H1 (cell line): ENCODE measurements around the gene TMEM45B. TPM values are rescaled to one million over a fixed set of nuclear protein-coding genes. Genes with fewer than 3 reads are reported as not detected.

Experiments used
- CTCF ChIA-PET: fragments of 300-600 bp; sonication (Branson Sonifier 250); formaldehyde crosslinking; loops from one replicate; lab custom pipeline; 2021; ENCODE audit not compliant: partially characterized antibody; lab: Charles Lee
- POLR2A ChIA-PET: fragments of 300-600 bp; sonication (Branson Sonifier 250); formaldehyde crosslinking; loops from one replicate; lab custom pipeline; 2021; ENCODE audit warnings: inconsistent platforms; ENCODE audit not compliant: partially characterized antibody; lab: Charles Lee
- DNase-seq, 2 experiments: peaks; one replicate each; pipeline versions ENCODE4 v3.0.0 to v3.0.0-alpha.2; 2010 to 2022; ENCODE audit warnings: low spot score in 2 of 2, low read depth in 1 of 2, mixed read lengths in 1 of 2
- FAIRE-seq: peaks from 2 replicates; lab custom pipeline; 2011; peaks lifted over from hg19 to GRCh38; lab: Jason Lieb, UNC
- H2AFZ ChIP-seq: 2 replicates; pipeline ENCODE4 v1.8.1; 2012; ENCODE audit warnings: low read length, inconsistent platforms
- H2AK5ac ChIP-seq: 2 replicates; pipeline ENCODE4 v1.6.1; 2013; ENCODE audit warnings: low read depth, low read length
- H2BK120ac ChIP-seq: replicated peaks from 2 replicates; pipeline ENCODE3; 2013; ENCODE audit warnings: low read depth, low read length, inconsistent platforms
- H2BK12ac ChIP-seq: 2 replicates; pipeline ENCODE4 v1.6.1; 2013; ENCODE audit warnings: low read depth, low read length
- H2BK15ac ChIP-seq: 2 replicates; pipeline ENCODE4 v1.6.1; 2013; ENCODE audit warnings: low read length
- H2BK20ac ChIP-seq: 2 replicates; pipeline ENCODE4 v1.6.1; 2013; ENCODE audit warnings: low read length
- H2BK5ac ChIP-seq: 2 replicates; pipeline ENCODE4 v1.6.1; 2013; ENCODE audit warnings: low read depth, low read length
- H3K14ac ChIP-seq: 2 replicates; pipeline ENCODE4 v1.6.1; 2013; ENCODE audit warnings: inconsistent platforms; ENCODE audit not compliant: insufficient read length
- H3K18ac ChIP-seq: 2 replicates; pipeline ENCODE4 v1.6.1; 2013; ENCODE audit warnings: low read length; ENCODE audit errors: extremely low read depth
- H3K23ac ChIP-seq: 2 replicates; pipeline ENCODE4 v1.6.1; 2013; ENCODE audit warnings: inconsistent platforms; ENCODE audit not compliant: insufficient read length
- H3K23me2 ChIP-seq: 2 replicates; pipeline ENCODE4 v1.6.1; 2013; ENCODE audit warnings: low read depth, low read length
- H3K27ac ChIP-seq: 2 replicates; pipeline ENCODE4 v1.6.1; 2011; ENCODE audit warnings: low read depth, low read length, inconsistent platforms
- H3K27me3 ChIP-seq, 4 experiments: replicated peaks in 1 of 4; 1 replicate in 1 of 4; 2 replicates in 3 of 4; pipeline versions ENCODE4 v1.6.1 to v1.8.1; 2011 to 2013; ENCODE audit warnings: low read length in 3 of 4, mild to moderate bottlenecking in 3 of 4, inconsistent platforms in 2 of 4, mixed read lengths in 2 of 4, moderate library complexity in 1 of 4; ENCODE audit not compliant: control insufficient read depth in 3 of 4, insufficient read depth in 3 of 4; ENCODE audit errors: extremely low read depth in 1 of 4
- H3K36me3 ChIP-seq, 4 experiments: 2 replicates each; pipeline versions ENCODE4 v1.6.1 to v1.8.1; 2011 to 2013; ENCODE audit warnings: mild to moderate bottlenecking in 4 of 4, low read length in 3 of 4, moderate library complexity in 2 of 4, control low read depth in 1 of 4, inconsistent platforms in 1 of 4; ENCODE audit not compliant: insufficient read depth in 4 of 4, control insufficient read depth in 2 of 4
- H3K4ac ChIP-seq: replicated peaks from 2 replicates; pipeline ENCODE3; 2013; ENCODE audit warnings: low read length, low read depth, mixed read lengths, inconsistent platforms; ENCODE audit not compliant: insufficient read length
- H3K4me1 ChIP-seq, 4 experiments: replicated peaks in 1 of 4; 1 replicate in 1 of 4; 2 replicates in 3 of 4; pipeline versions ENCODE4 v1.6.1 to v1.8.1; 2011 to 2013; ENCODE audit warnings: low read length in 3 of 4, inconsistent platforms in 2 of 4, mixed read lengths in 1 of 4; ENCODE audit not compliant: insufficient read depth in 4 of 4, control insufficient read depth in 3 of 4
- H3K4me2 ChIP-seq, 2 experiments: 2 replicates each; pipeline versions ENCODE4 v1.6.1 to v1.8.1; 2011 to 2013; ENCODE audit warnings: low read depth in 2 of 2, low read length in 2 of 2, control low read depth in 1 of 2, inconsistent platforms in 1 of 2, mild to moderate bottlenecking in 1 of 2; ENCODE audit not compliant: insufficient read depth in 1 of 2
- H3K4me3 ChIP-seq, 4 experiments: fragments of 200-600, 300-600 bp in 1 of 4; sonication (generic), shearing (Covaris generic), sonication (Bioruptor Twin) in 1 of 4; 2 replicates each; pipeline versions ENCODE4 v1.5.1 to v1.8.1; 2011 to 2016; ENCODE audit warnings: low read length in 4 of 4, low read depth in 3 of 4, control low read depth in 2 of 4, inconsistent platforms in 2 of 4, mild to moderate bottlenecking in 2 of 4, mixed read lengths in 1 of 4, moderate library complexity in 1 of 4; ENCODE audit not compliant: insufficient read depth in 2 of 4; ENCODE audit errors: extremely low read depth in 1 of 4
- H3K56ac ChIP-seq: replicated peaks from 2 replicates; pipeline ENCODE3; 2013; ENCODE audit warnings: low read depth, mild to moderate bottlenecking, mixed read lengths, low read length, inconsistent platforms; ENCODE audit not compliant: insufficient read length
- H3K79me1 ChIP-seq: 2 replicates; pipeline ENCODE4 v1.6.1; 2013; ENCODE audit warnings: low read depth, low read length, control low read depth
- H3K79me2 ChIP-seq, 2 experiments: 2 replicates each; pipeline versions ENCODE4 v1.6.1 to v1.8.1; 2012 to 2013; ENCODE audit warnings: low read length in 2 of 2, mild to moderate bottlenecking in 2 of 2, inconsistent platforms in 1 of 2; ENCODE audit not compliant: insufficient read depth in 2 of 2, control insufficient read depth in 1 of 2
- H3K9ac ChIP-seq, 4 experiments: replicated peaks in 1 of 4; 1 replicate in 1 of 4; 2 replicates in 3 of 4; pipeline versions ENCODE4 v1.6.1 to v1.8.1; 2011 to 2013; ENCODE audit warnings: low read depth in 3 of 4, low read length in 3 of 4, control low read depth in 2 of 4, mild to moderate bottlenecking in 2 of 4, moderate library complexity in 2 of 4, inconsistent platforms in 1 of 4; ENCODE audit errors: extremely low read depth in 1 of 4
- H3K9me3 ChIP-seq, 2 experiments: 2 replicates each; pipeline versions ENCODE4 v1.6.1 to v1.8.1; 2012 to 2013; ENCODE audit warnings: mild to moderate bottlenecking in 2 of 2, moderate library complexity in 2 of 2, control low read depth in 1 of 2, inconsistent platforms in 1 of 2, low read depth in 1 of 2, low read length in 1 of 2, mixed read lengths in 1 of 2; ENCODE audit not compliant: insufficient read depth in 2 of 2
- H4K20me1 ChIP-seq, 2 experiments: replicated peaks in 1 of 2; 2 replicates each; pipeline versions ENCODE3 to v1.8.1; 2011 to 2013; ENCODE audit warnings: inconsistent platforms in 2 of 2, low read length in 2 of 2, mild to moderate bottlenecking in 1 of 2; ENCODE audit not compliant: insufficient read depth in 2 of 2, control insufficient read depth in 1 of 2
- H4K5ac ChIP-seq: 2 replicates; pipeline ENCODE4 v1.6.1; 2013; ENCODE audit warnings: low read length, low read depth, mixed read lengths, inconsistent platforms; ENCODE audit not compliant: insufficient read length
- H4K8ac ChIP-seq: 2 replicates; pipeline ENCODE4 v1.8.0; 2013; ENCODE audit warnings: mild to moderate bottlenecking, moderate library complexity, low read length, inconsistent platforms; ENCODE audit not compliant: insufficient read depth; ENCODE audit errors: extremely low read depth
- H4K91ac ChIP-seq: replicated peaks from 2 replicates; pipeline ENCODE3; 2013; ENCODE audit warnings: low read length, mixed read lengths, inconsistent platforms; ENCODE audit not compliant: insufficient read length
- SP4 ChIP-seq: IDR thresholded peaks from 2 replicates; pipeline ENCODE4 v1.6.1; 2012; ENCODE audit warnings: low read length, inconsistent platforms
- YY1 ChIP-seq: IDR thresholded peaks from 2 replicates; pipeline ENCODE4 v1.6.1; 2011; ENCODE audit warnings: low read depth, mild to moderate bottlenecking, low read length
- WGBS, 2 experiments: shearing (Covaris generic) in 1 of 2; methylation state at CpG; one replicate each; pipeline versions ENCODE4 v1.1.6 to v1.1.7; 2013 to 2015; ENCODE audit warnings: low lambda C conversion rate in 2 of 2, mixed read lengths in 2 of 2, inconsistent platforms in 1 of 2, low coverage in 1 of 2, missing lambda C conversion rate in 1 of 2; ENCODE audit not compliant: insufficient replicate concordance in 2 of 2, insufficient coverage in 1 of 2, insufficient read length in 1 of 2; ENCODE audit errors: extremely low coverage in 1 of 2, missing lambda C conversion rate in 1 of 2; 5-methylcytosine and 5-hydroxymethylcytosine counted together
- polyA plus RNA-seq, 7 experiments: library from polyadenylated mRNA; depleted of rRNA in 3 of 7; stranded (reverse) in 5 of 7; unstranded in 2 of 7; fragments of >200 nt in 5 of 7; fragments of 200-250 nt in 2 of 7; gene quantifications; 1 replicate in 5 of 7; 2 replicates in 1 of 7; 4 replicates in 1 of 7; pipeline versions ENCODE4 v1.2.1 to v1.2.3, GENCODE V29; 2011 to 2013; ENCODE audit warnings: missing spikeins in 2 of 7, mixed read lengths in 2 of 7
- total RNA-seq: library from RNA; stranded (reverse); fragmentation: NEBNext Ultra II Directional; extraction: Animal tissue kit (Norgen Biotek cat#: 25700); gene quantifications from 2 replicates; pipeline ENCODE4 v1.2.1, GENCODE V29; 2021

Gene TMEM45B
- total and polyA plus RNA-seq, 2 of the 8 experiments (the other 6 are each of a cell fraction or from before 2014, with no cell fraction given): 0.23 TPM; not detected in 1

- Histone ChIP-seq H3K27me3 (no peaks in the 10 kb centered on the region), H4K5ac (no peak overlapping the region), H3K9me3 (no peaks in the 10 kb centered on the region), H3K79me1 (no peaks in the 10 kb centered on the region), H2AK5ac (no peak overlapping the region), H3K27ac (no peak overlapping the region), H4K20me1 (peaks cover 0 to 3% of the 10 kb centered on the region in 2 experiments), H3K4me2 (no peak overlapping the region), H3K79me2 (no peaks in the 10 kb centered on the region), H3K23ac (no peak overlapping the region), H4K91ac (no peak overlapping the region), H3K14ac (no peak overlapping the region), H3K23me2 (no peaks in the 10 kb centered on the region), H3K4me1 (no peaks in the 10 kb centered on the region), H3K4ac (no peak overlapping the region), H2AFZ (no peak overlapping the region), H2BK120ac (no peak overlapping the region), H4K8ac (no peak overlapping the region), H3K18ac (no peak overlapping the region), H3K56ac (no peak overlapping the region), H3K36me3 (peaks cover 33 to 88% (median 73%) of the 10 kb centered on the region in 4 experiments), H3K4me3 (no peak overlapping the region), H2BK5ac (no peak overlapping the region), H2BK12ac (no peak overlapping the region), H2BK20ac (no peak overlapping the region), H3K9ac (no peak overlapping the region), H2BK15ac (no peak overlapping the region)
- 91% methylated on average over 7 of the region's 7 CpGs; no CpG with 5 or more reads in 1 of the 2 experiments for WGBS, 2 experiments
- FAIRE-seq (no peak), DNase-seq (no peak)
- ChIA-PET CTCF (interaction anchor here (0.6 to 2.9 kb wide), 3 partner anchors 10 to 1535 kb away, joined by 4 to 15 read pairs (median 9); no protein-coding TSS in a partner anchor), POLR2A (no interaction called here)
- TF ChIP-seq SP4 (no peak), YY1 (no peak)
These were observed 56.3 kb downstream of the TMEM45B start for GRCh38 chr11:129871914-129872313.
